Prostate gland (tissue), 2 donors: ENCODE measurements around the gene LURAP1L. TPM values are rescaled to one million over a fixed set of nuclear protein-coding genes. Genes with fewer than 3 reads are reported as not detected.

Experiments used
- DNase-seq: peaks from one replicate; pipeline ENCODE4 v3.0.0-alpha.2; 2019; ENCODE audit warnings: low spot score
- H3K27ac ChIP-seq, 2 donors: fragments of 200-600 bp; sonication (generic); 2 replicates each; pipeline ENCODE4 v1.5.1; 2017 to 2019
- H3K27me3 ChIP-seq: fragments of 200-600 bp; sonication (generic); replicated peaks from 2 replicates; pipeline ENCODE4 v1.5.1; 2019; ENCODE audit not compliant: insufficient read depth
- H3K36me3 ChIP-seq, 2 donors: fragments of 200-600 bp; sonication (generic); 1 replicate in 1 of 2; 2 replicates in 1 of 2; pipeline versions ENCODE4 v1.5.1 to v1.8.1; 2017 to 2019
- H3K4me1 ChIP-seq: fragments of 200-600 bp; sonication (generic); replicated peaks from 2 replicates; pipeline ENCODE4 v1.5.1; 2019
- H3K4me3 ChIP-seq, 2 donors: fragments of 200-600 bp; sonication (generic); 2 replicates each; pipeline ENCODE4 v1.5.1; 2017 to 2019
- H3K9me3 ChIP-seq: fragments of 200-600 bp; sonication (generic); 2 replicates; pipeline ENCODE4 v1.5.1; 2017
- CTCF ChIP-seq, 4 experiments: fragments of 200-600 bp in 2 of 4; fragments of 450-650 bp in 2 of 4; sonication (generic) in 2 of 4; IDR thresholded peaks; 1 replicate in 3 of 4; 2 replicates in 1 of 4; pipeline ENCODE4 v1.5.1; 2016 to 2019; ENCODE audit warnings: antibody characterized with exemption in 4 of 4, mild to moderate bottlenecking in 2 of 4, moderate library complexity in 2 of 4
- POLR2A ChIP-seq: fragments of 450-650 bp; IDR thresholded peaks from one replicate; pipeline ENCODE4 v1.6.1; 2016; ENCODE audit warnings: antibody characterized with exemption, mild to moderate bottlenecking
- POLR2AphosphoS5 ChIP-seq: sonication (generic); formaldehyde crosslinking; IDR thresholded peaks from one replicate; pipeline ENCODE4 v1.6.1; 2017; ENCODE audit warnings: antibody characterized with exemption
- WGBS: methylation state at CpG from one replicate; pipeline ENCODE4 v1.1.5; 2018; 5-methylcytosine and 5-hydroxymethylcytosine counted together
- intact Hi-C: fragments of 100-400 bp; cut with DNase I; formaldehyde crosslinking; loops from one replicate; pipeline ENCODE4 v1.14.2; 2022
- total RNA-seq, 2 donors: library from RNA; depleted of rRNA; stranded (reverse); fragments of >200 nt; gene quantifications; one replicate each; pipeline ENCODE4 v1.1.0, GENCODE V29; 2016

Gene LURAP1L
- total RNA-seq, 2 donors from 2014 or later = 2.7 to 8.8 TPM

- Histone ChIP-seq H3K36me3 (no peaks in the 10 kb centered on the region), H3K9me3 (no peaks in the 10 kb centered on the region), H3K27ac (no peak overlapping the region), H3K27me3 (no peaks in the 10 kb centered on the region), H3K4me1 (no peaks in the 10 kb centered on the region), H3K4me3 (no peak overlapping the region)
- TF ChIP-seq CTCF (IDR thresholded peaks at IDR 0.05) (no peak), POLR2A (no peak), POLR2AphosphoS5 (no peak)
- intact Hi-C loops = no loop called here
- no peak for DNase-seq
These were observed 72.7 kb downstream of the LURAP1L start for GRCh38 chr9:12847561-12847960.

GRCh38 chr9:12849486-12850003, 74.7 kb downstream of the LURAP1L start:
- no peaks in the 10 kb centered on the region for H3K36me3 ChIP-seq
- WGBS = 88% methylated on average over 1 of the region's 1 CpG
- DNase-seq = no peak
- H3K27me3 ChIP-seq = no peaks in the 10 kb centered on the region
- no peak overlapping the region for H3K4me3 ChIP-seq
- intact Hi-C loops = no loop called here
- no peaks in the 10 kb centered on the region for H3K9me3 ChIP-seq
- H3K4me1 ChIP-seq = no peaks in the 10 kb centered on the region
- TF ChIP-seq POLR2A (no peak), CTCF (IDR thresholded peaks at IDR 0.05) (no peak), POLR2AphosphoS5 (no peak)
- no peak overlapping the region for H3K27ac ChIP-seq

GRCh38 chr9:12851341-12852090, 76.7 kb downstream of the LURAP1L start:
- H3K36me3 ChIP-seq = no peaks in the 10 kb centered on the region
- no peak overlapping the region for H3K4me3 ChIP-seq
- WGBS = 74% methylated on average over 6 of the region's 6 CpGs
- no peaks in the 10 kb centered on the region for H3K4me1 ChIP-seq
- DNase-seq = no peak
- intact Hi-C loops = no loop called here
- no peaks in the 10 kb centered on the region for H3K9me3 ChIP-seq
- H3K27ac ChIP-seq = no peak overlapping the region
- TF ChIP-seq POLR2AphosphoS5 = no peak
- no peak for TF ChIP-seq CTCF (IDR thresholded peaks at IDR 0.05)
- no peak for TF ChIP-seq POLR2A
- no peaks in the 10 kb centered on the region for H3K27me3 ChIP-seq

GRCh38 chr9:12853051-12853450, 78.2 kb downstream of the LURAP1L start:
- intact Hi-C loops = no loop called here
- 86% methylated on average over 4 of the region's 4 CpGs for WGBS

More at GRCh38 chr9:12853051-12853450, 78.2 kb downstream of the LURAP1L start:
- H3K27me3 ChIP-seq = no peaks in the 10 kb centered on the region
- no peaks in the 10 kb centered on the region for H3K4me1 ChIP-seq
- no peak for TF ChIP-seq POLR2AphosphoS5
- no peak for TF ChIP-seq CTCF (IDR thresholded peaks at IDR 0.05)
- TF ChIP-seq POLR2A = no peak
- H3K36me3 ChIP-seq = no peaks in the 10 kb centered on the region
- no peaks in the 10 kb centered on the region for H3K9me3 ChIP-seq
- no peak overlapping the region for H3K4me3 ChIP-seq
- no peak overlapping the region for H3K27ac ChIP-seq
- no peak for DNase-seq
